Measurements from ENCODE around the gene MED15.
"Not testable (repeated sequence)": the region's sequence is repeated elsewhere in the genome, so short reads cannot be mapped to it uniquely, and the experiment has no call there.

Gene MED15

GRCh38 chr22:20471126-20471833, 36.1 kb upstream of the MED15 start:
- no peak for DNase-seq (ENCODE audit: low spot score)
- no peak for TF ChIP-seq CTCF (IDR thresholded peaks at IDR 0.05)
- no peak overlapping the region for H3K27ac ChIP-seq
- H3K4me3 ChIP-seq = no peak overlapping the region

- TF ChIP-seq CTCF (IDR thresholded peaks at IDR 0.05) = no peak
- DNase-seq (ENCODE audit: low spot score) = no peak
- no peak overlapping the region for H3K4me3 ChIP-seq
- H3K27ac ChIP-seq = no peak overlapping the region
These were observed 34.6 kb upstream of the MED15 start for GRCh38 chr22:20472629-20473442.

- H3K4me3 ChIP-seq = no peak overlapping the region
- no peak for TF ChIP-seq CTCF (IDR thresholded peaks at IDR 0.05)
- H3K27ac ChIP-seq = no peak overlapping the region
- no peak for DNase-seq (ENCODE audit: low spot score)
These were observed 32.3 kb upstream of the MED15 start for GRCh38 chr22:20475115-20475436.

- not testable (repeated sequence) for H3K27ac ChIP-seq
These were observed 31.8 kb upstream of the MED15 start for GRCh38 chr22:20475569-20475968.

GRCh38 chr22:20478059-20478458, 29.4 kb upstream of the MED15 start:
- H3K27ac ChIP-seq; DNase-seq (ENCODE audit: low spot score); H3K4me3 ChIP-seq: not testable (repeated sequence)

More at GRCh38 chr22:20475569-20475968, 31.8 kb upstream of the MED15 start:
- H3K4me3 ChIP-seq; DNase-seq (ENCODE audit: low spot score): not testable (repeated sequence)

GRCh38 chr22:20479612-20480196, 27.7 kb upstream of the MED15 start:
- no peak for DNase-seq (ENCODE audit: low spot score)
- no peak overlapping the region for H3K4me3 ChIP-seq
- no peak for TF ChIP-seq CTCF (IDR thresholded peaks at IDR 0.05)
- no peak overlapping the region for H3K27ac ChIP-seq

GRCh38 chr22:20483143-20483506, 24.3 kb upstream of the MED15 start:
- not testable (repeated sequence) for H3K4me3 ChIP-seq

GRCh38 chr22:20483771-20484170, 23.6 kb upstream of the MED15 start:
- TF ChIP-seq CTCF (IDR thresholded peaks at IDR 0.05) = no peak
- H3K4me3 ChIP-seq = no peak overlapping the region
- H3K27ac ChIP-seq = no peak overlapping the region
- no peak for DNase-seq (ENCODE audit: low spot score)

More at GRCh38 chr22:20483143-20483506, 24.3 kb upstream of the MED15 start:
- not testable (repeated sequence) for DNase-seq (ENCODE audit: low spot score); H3K27ac ChIP-seq
